Endothelial cell of umbilical vein (primary cell): ENCODE data around the gene EEF1AKMT3. TPM values are rescaled to one million over a fixed set of nuclear protein-coding genes. Genes with fewer than 3 reads are reported as not detected.

Experiments used
- BruUV-seq: library from RNA; stranded (reverse); fragments of 400-500 nt; replicated peaks from 2 replicates; lab custom pipeline; 2021; lab: Mats Ljungman, UMichigan
- CTCF ChIA-PET: fragments of 300-600, 350-600 bp; sonication (Branson Sonifier 250); formaldehyde crosslinking; loops from one replicate; lab custom pipeline; 2021; ENCODE audit warnings: antibody characterized with exemption, inconsistent platforms; lab: Charles Lee
- POLR2A ChIA-PET: fragments of 300-600, 350-600 bp; sonication (Branson Sonifier 250); formaldehyde crosslinking; loops from one replicate; lab custom pipeline; 2021; ENCODE audit warnings: antibody characterized with exemption, inconsistent platforms; lab: Charles Lee
- DNase-seq: peaks from one replicate; pipeline ENCODE4 v3.0.0-alpha.2; 2011; ENCODE audit warnings: low read depth, low spot score
- FAIRE-seq: peaks from 2 replicates; lab custom pipeline; 2011; peaks lifted over from hg19 to GRCh38; lab: Jason Lieb, UNC
- H2AFZ ChIP-seq: 2 replicates; pipeline ENCODE4 v1.6.0; 2012; ENCODE audit warnings: low read depth, low read length, control low read depth, inconsistent platforms
- H3K27ac ChIP-seq: 2 replicates; pipeline ENCODE4 v1.5.1; 2011; ENCODE audit warnings: low read depth, mild to moderate bottlenecking, control low read depth, low read length, moderate library complexity; ENCODE audit not compliant: insufficient read depth
- H3K27me3 ChIP-seq, 2 experiments: 2 replicates each; pipeline versions ENCODE4 v1.6.0 to v1.6.1; 2011; ENCODE audit warnings: low read length in 2 of 2, mixed read lengths in 1 of 2; ENCODE audit not compliant: control insufficient read depth in 2 of 2, insufficient read depth in 2 of 2
- H3K36me3 ChIP-seq, 2 experiments: 2 replicates in 1 of 2; 3 replicates in 1 of 2; pipeline ENCODE4 v1.5.1; 2011; ENCODE audit warnings: low read length in 2 of 2, mild to moderate bottlenecking in 1 of 2, moderate library complexity in 1 of 2; ENCODE audit not compliant: control insufficient read depth in 2 of 2, insufficient read depth in 2 of 2; ENCODE audit errors: extremely low read depth in 1 of 2
- H3K4me1 ChIP-seq: 3 replicates; pipeline ENCODE4 v1.5.1; 2011; ENCODE audit warnings: mild to moderate bottlenecking, low read length; ENCODE audit not compliant: control insufficient read depth, insufficient read depth; ENCODE audit errors: extremely low read depth
- H3K4me2 ChIP-seq: 2 replicates; pipeline ENCODE4 v1.6.1; 2011; ENCODE audit warnings: low read length, control low read depth, mixed read lengths; ENCODE audit not compliant: insufficient read depth
- H3K4me3 ChIP-seq, 3 experiments: fragments of 200-600 bp in 1 of 3; sonication (generic), shearing (Covaris generic) in 1 of 3; replicated peaks in 1 of 3; 2 replicates each; pipeline ENCODE4 v1.5.1; 2011 to 2016; ENCODE audit warnings: control low read depth in 3 of 3, low read length in 3 of 3, mild to moderate bottlenecking in 2 of 3, inconsistent platforms in 1 of 3, low read depth in 1 of 3, moderate library complexity in 1 of 3; ENCODE audit not compliant: insufficient read depth in 1 of 3
- H3K79me2 ChIP-seq: 2 replicates; pipeline ENCODE4 v1.6.0; 2012; ENCODE audit warnings: low read length, inconsistent platforms; ENCODE audit not compliant: control insufficient read depth, insufficient read depth
- H3K9ac ChIP-seq: replicated peaks from 2 replicates; pipeline ENCODE3; 2011; ENCODE audit warnings: low read length, control low read depth; ENCODE audit not compliant: insufficient read depth; ENCODE audit errors: extremely low read depth
- H3K9me1 ChIP-seq: replicated peaks from 3 replicates; pipeline ENCODE4 v1.6.0; 2011; ENCODE audit warnings: mild to moderate bottlenecking, low read length; ENCODE audit not compliant: control insufficient read depth, insufficient read depth; ENCODE audit errors: extremely low read depth
- H3K9me3 ChIP-seq: replicated peaks from 2 replicates; pipeline ENCODE4 v1.5.1; 2012; ENCODE audit warnings: low read length, inconsistent platforms; ENCODE audit not compliant: control insufficient read depth, insufficient read depth
- H4K20me1 ChIP-seq: replicated peaks from 2 replicates; pipeline ENCODE3; 2011; ENCODE audit warnings: mild to moderate bottlenecking, low read length; ENCODE audit not compliant: control insufficient read depth, insufficient read depth; ENCODE audit errors: extremely low read depth
- EZH2 ChIP-seq: IDR thresholded peaks from 2 replicates; pipeline ENCODE4 v1.6.1; 2012; ENCODE audit warnings: borderline replicate concordance, low read depth, mild to moderate bottlenecking, moderate library complexity, low read length, inconsistent platforms; ENCODE audit not compliant: severe bottlenecking
- FOS ChIP-seq: IDR thresholded peaks from 2 replicates; pipeline ENCODE4 v1.6.1; 2011; ENCODE audit warnings: mild to moderate bottlenecking, low read length, moderate library complexity, borderline replicate concordance; ENCODE audit not compliant: insufficient read depth
- GATA2 ChIP-seq: IDR thresholded peaks from 2 replicates; pipeline ENCODE4 v1.7.0; 2011; ENCODE audit warnings: low read depth, mild to moderate bottlenecking, moderate library complexity, mixed read lengths, low read length; ENCODE audit not compliant: insufficient read length, insufficient read depth
- JUN ChIP-seq: IDR thresholded peaks from 2 replicates; pipeline ENCODE4 v1.6.1; 2011; ENCODE audit warnings: borderline replicate concordance, low read depth; ENCODE audit not compliant: insufficient read length, insufficient read depth
- MAX ChIP-seq: IDR thresholded peaks from 2 replicates; pipeline ENCODE4 v1.6.1; 2011; ENCODE audit not compliant: insufficient read depth, insufficient read length
- MYC ChIP-seq: IDR thresholded peaks from one replicate; pipeline ENCODE4 v1.6.1; 2011; ENCODE audit warnings: mild to moderate bottlenecking, low read depth, low read length
- POLR2A ChIP-seq: IDR thresholded peaks from 2 replicates; pipeline ENCODE4 v1.6.1; 2012; ENCODE audit warnings: low read depth, mild to moderate bottlenecking, control low read depth, low read length
- POLR2AphosphoS5 ChIP-seq: IDR thresholded peaks from 2 replicates; pipeline ENCODE4 v1.6.1; 2012; ENCODE audit warnings: low read depth, mild to moderate bottlenecking, control low read depth, low read length, moderate library complexity; ENCODE audit not compliant: insufficient read depth
- dilution Hi-C: fragments of 300-500 bp; cut with MboI; formaldehyde crosslinking; loops from one replicate; pipeline ENCODE4 v1.15.0; 2019; ENCODE audit warnings: low sequenced_read_pairs; ENCODE audit not compliant: extremely low pct_ligation_motif_present
- intact Hi-C: fragments of 100-400 bp; cut with micrococcal nuclease; formaldehyde crosslinking; loops from one replicate; pipeline ENCODE4 v1.10.0; 2022
- polyA plus RNA-seq, 4 experiments: library from polyadenylated mRNA; depleted of rRNA in 3 of 4; stranded (reverse) in 3 of 4; unstranded in 1 of 4; fragments of >200 nt; gene quantifications; 2 replicates each; pipeline versions ENCODE4 v1.2.1 to v1.2.3, GENCODE V29; 2011 to 2012; ENCODE audit warnings: missing spikeins in 1 of 4
- total RNA-seq: library from RNA; stranded (reverse); gene quantifications from 2 replicates; pipeline ENCODE4 v1.2.3, GENCODE V29; 2021
- TF ChIP-seq, protein P1 (sequence below), 2 donors: IDR thresholded peaks; 1 replicate in 1 of 2; 2 replicates in 1 of 2; pipeline ENCODE4 v1.5.1; 2011; ENCODE audit warnings: low read length in 2 of 2, mild to moderate bottlenecking in 2 of 2, moderate library complexity in 2 of 2, control low read depth in 1 of 2, inconsistent platforms in 1 of 2, low read depth in 1 of 2; ENCODE audit not compliant: insufficient read depth in 1 of 2; ENCODE audit errors: extremely low read depth in 1 of 2

EEF1AKMT3 gene
- total and polyA plus RNA-seq, 2 donors (not counting 3 experiments of a cell fraction or from before 2014, with no cell fraction given) = 7.9 to 8.8 TPM

- Histone ChIP-seq H3K4me2 (no peak overlapping the region), H3K79me2 (no peaks in the 10 kb centered on the region), H3K9me1 (no peaks in the 10 kb centered on the region), H3K27me3 (peaks cover 7 to 21% of the 10 kb centered on the region in 2 experiments), H3K9me3 (no peaks in the 10 kb centered on the region), H3K4me1 (peaks cover 7% of the 10 kb centered on the region), H4K20me1 (no peaks in the 10 kb centered on the region), H3K36me3 (no peaks in the 10 kb centered on the region), H3K4me3 (no peak overlapping the region), H2AFZ (no peak overlapping the region), H3K9ac (no peak overlapping the region), H3K27ac (no peak overlapping the region)
- ChIA-PET POLR2A (no interaction called here), CTCF (interaction anchor here (2.3 to 4.6 kb wide), 2 partner anchors 9 to 14 kb away, joined by 9 to 48 read pairs; partner anchors contain the start of gene AGAP2)
- TF ChIP-seq POLR2AphosphoS5 = no peak
- no peak for TF ChIP-seq FOS
- TF ChIP-seq, protein P1, sequence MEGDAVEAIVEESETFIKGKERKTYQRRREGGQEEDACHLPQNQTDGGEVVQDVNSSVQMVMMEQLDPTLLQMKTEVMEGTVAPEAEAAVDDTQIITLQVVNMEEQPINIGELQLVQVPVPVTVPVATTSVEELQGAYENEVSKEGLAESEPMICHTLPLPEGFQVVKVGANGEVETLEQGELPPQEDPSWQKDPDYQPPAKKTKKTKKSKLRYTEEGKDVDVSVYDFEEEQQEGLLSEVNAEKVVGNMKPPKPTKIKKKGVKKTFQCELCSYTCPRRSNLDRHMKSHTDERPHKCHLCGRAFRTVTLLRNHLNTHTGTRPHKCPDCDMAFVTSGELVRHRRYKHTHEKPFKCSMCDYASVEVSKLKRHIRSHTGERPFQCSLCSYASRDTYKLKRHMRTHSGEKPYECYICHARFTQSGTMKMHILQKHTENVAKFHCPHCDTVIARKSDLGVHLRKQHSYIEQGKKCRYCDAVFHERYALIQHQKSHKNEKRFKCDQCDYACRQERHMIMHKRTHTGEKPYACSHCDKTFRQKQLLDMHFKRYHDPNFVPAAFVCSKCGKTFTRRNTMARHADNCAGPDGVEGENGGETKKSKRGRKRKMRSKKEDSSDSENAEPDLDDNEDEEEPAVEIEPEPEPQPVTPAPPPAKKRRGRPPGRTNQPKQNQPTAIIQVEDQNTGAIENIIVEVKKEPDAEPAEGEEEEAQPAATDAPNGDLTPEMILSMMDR (IDR thresholded peaks at IDR 0.05; ENCODE audit: extremely low read depth in 1 of 2, insufficient read depth in 1 of 2, low read depth in 1 of 2, low read length in 2 of 2) = no peak
- no peak for TF ChIP-seq MAX
- TF ChIP-seq JUN = no peak
- TF ChIP-seq POLR2A = no peak
- TF ChIP-seq GATA2 = no peak
- no peak for TF ChIP-seq MYC
- no peak for TF ChIP-seq EZH2
- BruUV-seq = no TSS peak
- dilution Hi-C loops = no loop called here
- intact Hi-C loops = no loop called here
- FAIRE-seq = no peak
- DNase-seq = no peak
These were observed 44.5 kb upstream of the EEF1AKMT3 start for GRCh38 chr12:57727758-57728395.
